Measurements from ENCODE around the gene TGM2. TPM values are rescaled to one million over a fixed set of nuclear protein-coding genes. Genes with fewer than 3 reads are reported as not detected.

Gene TGM2
- total RNA-seq, 2 donors from 2014 or later = 0.27 to 0.37 TPM

GRCh38 chr20:38203981-38204357 is 38.9 kb upstream of the TGM2 start:
- H3K4me1 ChIP-seq (ENCODE audit: control insufficient read depth, insufficient read depth, low read length) = no peaks in the 10 kb centered on the region
- no peak overlapping the region for H3K9ac ChIP-seq (ENCODE audit: extremely low read depth, low read length, poor library complexity, severe bottlenecking)
- Mint-ChIP-seq H3K27me3 (ENCODE audit: insufficient read depth) (peaks cover 10% of the 10 kb centered on the region), H3K27ac (no peak overlapping the region), H3K4me1 (no peaks in the 10 kb centered on the region), H3K36me3 (ENCODE audit: low read depth) (no peaks in the 10 kb centered on the region), H3K4me3 (no peak overlapping the region), H3K9me3 (no peaks in the 10 kb centered on the region)
- no peak for TF ChIP-seq CTCF (conservative IDR thresholded peaks at IDR 0.05)
- no peaks in the 10 kb centered on the region for H3K9me3 ChIP-seq (ENCODE audit: control insufficient read depth, low read length)
- H3K27ac ChIP-seq (ENCODE audit: low read depth, low read length) = no peak overlapping the region
- H3K36me3 ChIP-seq (ENCODE audit: control insufficient read depth, insufficient read depth, low read length) = no peaks in the 10 kb centered on the region
- 89 to 93% methylated on average over 1 to 2 of the region's 2 CpGs for WGBS, 2 experiments (ENCODE audit: insufficient coverage in 1 of 2, insufficient read length in 1 of 2)
- peaks cover 6% of the 10 kb centered on the region for H3K27me3 ChIP-seq (ENCODE audit: control insufficient read depth, insufficient read depth, low read length, poor library complexity, severe bottlenecking)
- H3K4me3 ChIP-seq (ENCODE audit: low read length) = no peak overlapping the region
- DNase-seq = no peak

- H3K27ac ChIP-seq (ENCODE audit: low read depth, low read length) = no peak overlapping the region
- WGBS, 2 experiments (ENCODE audit: insufficient coverage in 1 of 2, insufficient read length in 1 of 2) = 85 to 90% methylated on average over 5 to 6 of the region's 6 CpGs
- Mint-ChIP-seq H3K27me3 (ENCODE audit: insufficient read depth) (peaks cover 7% of the 10 kb centered on the region), H3K4me1 (peaks cover 2% of the 10 kb centered on the region), H3K4me3 (no peak overlapping the region), H3K9me3 (no peaks in the 10 kb centered on the region), H3K36me3 (ENCODE audit: low read depth) (no peaks in the 10 kb centered on the region), H3K27ac (no peak overlapping the region)
- H3K9me3 ChIP-seq (ENCODE audit: control insufficient read depth, low read length) = no peaks in the 10 kb centered on the region
- H3K27me3 ChIP-seq (ENCODE audit: control insufficient read depth, insufficient read depth, low read length, poor library complexity, severe bottlenecking) = peaks cover 6% of the 10 kb centered on the region
- H3K4me1 ChIP-seq (ENCODE audit: control insufficient read depth, insufficient read depth, low read length) = no peaks in the 10 kb centered on the region
- DNase-seq = peak; percentile 22
- TF ChIP-seq CTCF (conservative IDR thresholded peaks at IDR 0.05) = no peak
- H3K9ac ChIP-seq (ENCODE audit: extremely low read depth, low read length, poor library complexity, severe bottlenecking) = no peak overlapping the region
- H3K4me3 ChIP-seq (ENCODE audit: low read length) = no peak overlapping the region
- no peaks in the 10 kb centered on the region for H3K36me3 ChIP-seq (ENCODE audit: control insufficient read depth, insufficient read depth, low read length)
These were observed 38.4 kb upstream of the TGM2 start for GRCh38 chr20:38203337-38203980.

- H3K36me3 ChIP-seq (ENCODE audit: control insufficient read depth, insufficient read depth, low read length) = no peaks in the 10 kb centered on the region
- H3K27ac ChIP-seq (ENCODE audit: low read depth, low read length) = no peak overlapping the region
- WGBS, 2 experiments (ENCODE audit: insufficient coverage in 1 of 2, insufficient read length in 1 of 2) = 89 to 97% methylated on average over 6 to 8 of the region's 8 CpGs
- Mint-ChIP-seq H3K27me3 (ENCODE audit: insufficient read depth) (peaks cover 4% of the 10 kb centered on the region), H3K36me3 (ENCODE audit: low read depth) (no peaks in the 10 kb centered on the region), H3K4me3 (no peak overlapping the region), H3K4me1 (peaks cover 6% of the 10 kb centered on the region), H3K9me3 (no peaks in the 10 kb centered on the region), H3K27ac (no peak overlapping the region)
- no peak overlapping the region for H3K4me3 ChIP-seq (ENCODE audit: low read length)
- peaks cover 6% of the 10 kb centered on the region for H3K27me3 ChIP-seq (ENCODE audit: control insufficient read depth, insufficient read depth, low read length, poor library complexity, severe bottlenecking)
- no peaks in the 10 kb centered on the region for H3K4me1 ChIP-seq (ENCODE audit: control insufficient read depth, insufficient read depth, low read length)
- H3K9ac ChIP-seq (ENCODE audit: extremely low read depth, low read length, poor library complexity, severe bottlenecking) = no peak overlapping the region
- no peaks in the 10 kb centered on the region for H3K9me3 ChIP-seq (ENCODE audit: control insufficient read depth, low read length)
- TF ChIP-seq CTCF (conservative IDR thresholded peaks at IDR 0.05) = no peak
- peak; percentile 34 for DNase-seq
These were observed 37.9 kb upstream of the TGM2 start for GRCh38 chr20:38202982-38203293.
